Kidney (tissue), 14 donors: Measurements from ENCODE around the gene CD44. TPM values are rescaled to one million over a fixed set of nuclear protein-coding genes. Genes with fewer than 3 reads are reported as not detected.

Experiments
- DNase-seq, 5 donors: peaks; one replicate each; pipeline ENCODE4 v3.0.0-alpha.2; 2013 to 2020
- FAIRE-seq: peaks from 2 replicates; lab custom pipeline; 2012; peaks lifted over from hg19 to GRCh38; lab: Jason Lieb, UNC
- H3K27ac ChIP-seq, 2 donors: one replicate each; pipeline ENCODE4 v1.7.0; 2013; ENCODE audit warnings: low read depth in 2 of 2, low read length in 2 of 2, inconsistent platforms in 1 of 2
- H3K27me3 ChIP-seq: one replicate; pipeline ENCODE4 v1.7.1; 2013; ENCODE audit warnings: low read length, inconsistent platforms; ENCODE audit not compliant: control insufficient read depth, insufficient read depth
- H3K36me3 ChIP-seq, 3 donors: one replicate each; pipeline versions ENCODE4 v1.7.0 to v1.7.1; 2013; ENCODE audit warnings: low read length in 3 of 3, control low read depth in 1 of 3, inconsistent platforms in 1 of 3; ENCODE audit not compliant: insufficient read depth in 3 of 3, control insufficient read depth in 2 of 3
- H3K4me1 ChIP-seq, 3 donors: one replicate each; pipeline versions ENCODE4 v1.7.0 to v1.7.1; 2013; ENCODE audit warnings: low read length in 3 of 3, inconsistent platforms in 1 of 3, low read depth in 1 of 3; ENCODE audit not compliant: control insufficient read depth in 2 of 3, insufficient read depth in 2 of 3
- H3K4me3 ChIP-seq, 3 donors: one replicate each; pipeline versions ENCODE4 v1.7.0 to v1.8.1; 2013; ENCODE audit warnings: low read length in 3 of 3, control low read depth in 1 of 3, inconsistent platforms in 1 of 3
- H3K9ac ChIP-seq, 3 donors: one replicate each; pipeline versions ENCODE4 v1.7.0 to v1.7.1; 2013; ENCODE audit warnings: low read length in 3 of 3, control low read depth in 1 of 3, inconsistent platforms in 1 of 3
- H3K9me3 ChIP-seq, 3 donors: one replicate each; pipeline versions ENCODE4 v1.7.0 to v1.7.1; 2013; ENCODE audit warnings: low read length in 3 of 3, control low read depth in 1 of 3, inconsistent platforms in 1 of 3; ENCODE audit not compliant: control insufficient read depth in 2 of 3, insufficient read depth in 1 of 3
- CTCF ChIP-seq: IDR thresholded peaks from 3 replicates; pipeline ENCODE4 v1.5.1; 2012; ENCODE audit warnings: mild to moderate bottlenecking, moderate library complexity, borderline replicate concordance; ENCODE audit not compliant: insufficient read depth; ENCODE audit errors: extremely low read depth
- intact Hi-C: fragments of 100-400 bp; cut with DNase I; formaldehyde crosslinking; loops from one replicate; pipeline ENCODE4 v1.11.1; 2022
- polyA plus RNA-seq: library from polyadenylated mRNA; stranded (reverse); fragments of 350-450 nt; fragmentation: Illumina TruSeq; extraction: RNeasy Lipid Tissue Mini Kit (QIAGEN cat#74804); gene quantifications from one replicate; pipeline ENCODE4 v1.2.3, GENCODE V29; 2014; ENCODE audit warnings: low read depth, low replicate concordance; ENCODE audit not compliant: insufficient read depth
- total RNA-seq: library from RNA; stranded (reverse); fragmentation: NEBNext Ultra II Directional; extraction: Animal tissue kit (Norgen Biotek cat#: 25700); gene quantifications from one replicate; pipeline ENCODE4 v1.2.1, GENCODE V29; 2021
- donor health status: control.
- donor health status: control.
- donor health status: control.
- donor health status: control.
- donor health status: control.
- donor health status: DM: yes; HTN: yes; CAD: no.
- donor health status: Normal renal cell carcinoma (clear cell type).

Gene CD44
- total and polyA plus RNA-seq, 2 donors from 2014 or later = 13.8 to 235 TPM

DNA sequence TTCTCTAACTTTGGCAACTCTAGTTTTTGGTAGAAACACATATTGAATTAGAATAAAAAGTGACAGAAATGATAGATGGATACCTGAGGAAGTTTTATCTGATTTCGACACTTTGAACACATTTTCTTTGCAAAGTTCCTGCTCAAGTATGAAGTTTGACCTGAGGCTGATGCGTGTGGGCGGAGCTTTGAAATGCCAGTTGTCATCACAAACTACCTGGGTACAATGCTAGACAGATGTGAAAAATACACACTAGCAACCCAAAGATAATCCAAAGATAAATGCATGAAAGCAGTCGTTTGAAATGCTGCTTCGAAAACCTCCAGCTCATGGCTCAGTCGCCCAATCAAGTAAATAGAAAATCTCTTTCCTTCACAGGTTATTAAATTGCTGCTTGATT, 54.8 kb downstream of the CD44 start:
- H3K9me3 ChIP-seq = no peaks in the 10 kb centered on the region
- FAIRE-seq = no peak
- intact Hi-C loops = no loop called here
- DNase-seq = no peak
- H3K27ac ChIP-seq = no peak overlapping the region
- no peak overlapping the region for H3K9ac ChIP-seq
- no peak overlapping the region for H3K4me3 ChIP-seq
- peaks cover 0 to 3% (median 2%) of the 10 kb centered on the region in 3 donors for H3K4me1 ChIP-seq
- H3K27me3 ChIP-seq = no peaks in the 10 kb centered on the region
- H3K36me3 ChIP-seq = no peaks in the 10 kb centered on the region
- no peak for TF ChIP-seq CTCF

- H3K36me3 ChIP-seq = no peaks in the 10 kb centered on the region
- intact Hi-C loops = no loop called here
- no peak overlapping the region for H3K9ac ChIP-seq
- H3K27me3 ChIP-seq = no peaks in the 10 kb centered on the region
- H3K9me3 ChIP-seq = no peaks in the 10 kb centered on the region
- no peak overlapping the region for H3K27ac ChIP-seq
- DNase-seq = no peak
- no peak overlapping the region for H3K4me3 ChIP-seq
- no peaks in the 10 kb centered on the region for H3K4me1 ChIP-seq
- no peak for FAIRE-seq
- no peak for TF ChIP-seq CTCF
These were observed 58.3 kb downstream of the CD44 start for GRCh38 chr11:35197292-35197691.

DNA sequence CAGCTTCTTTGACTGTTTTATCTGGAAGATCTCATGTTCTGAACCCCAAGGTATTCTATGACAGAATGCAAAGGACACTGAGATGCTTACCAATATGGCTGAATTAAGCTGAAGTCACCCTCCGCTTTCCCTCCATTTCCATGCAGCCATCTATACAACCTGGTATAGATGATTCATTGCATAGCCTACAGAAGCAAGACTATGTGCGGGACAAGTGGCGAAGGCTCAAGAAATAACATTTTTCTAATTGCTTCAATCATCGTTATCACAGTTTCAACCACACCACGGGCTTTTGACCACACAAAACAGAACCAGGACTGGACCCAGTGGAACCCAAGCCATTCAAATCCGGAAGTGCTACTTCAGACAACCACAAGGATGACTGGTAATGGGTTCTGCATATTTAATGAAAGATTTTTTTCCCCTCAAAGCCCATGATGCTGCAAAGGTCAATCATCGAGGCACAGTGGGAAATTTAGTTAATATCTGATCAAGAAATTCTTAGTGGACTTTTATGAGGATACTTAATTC, 61.9 kb downstream of the CD44 start:
- no peaks in the 10 kb centered on the region for H3K36me3 ChIP-seq
- no peak overlapping the region for H3K4me3 ChIP-seq
- no peak for TF ChIP-seq CTCF
- H3K27ac ChIP-seq = no peak overlapping the region
- DNase-seq (no peak), FAIRE-seq (no peak)
- H3K27me3 ChIP-seq = no peaks in the 10 kb centered on the region
- H3K4me1 ChIP-seq = no peaks in the 10 kb centered on the region
- intact Hi-C loops = no loop called here
- H3K9me3 ChIP-seq = no peaks in the 10 kb centered on the region
- H3K9ac ChIP-seq = no peak overlapping the region

GRCh38 chr11:35204614-35205013, 65.6 kb downstream of the CD44 start:
- Histone ChIP-seq H3K36me3 (no peaks in the 10 kb centered on the region), H3K9ac (no peak overlapping the region), H3K27ac (no peak overlapping the region), H3K27me3 (no peaks in the 10 kb centered on the region), H3K4me3 (no peak overlapping the region), H3K4me1 (no peaks in the 10 kb centered on the region), H3K9me3 (no peaks in the 10 kb centered on the region)
- TF ChIP-seq CTCF = no peak
- FAIRE-seq (no peak), DNase-seq (no peak)
- intact Hi-C loops = no loop called here
